ENCODE measurements around the gene PRKAB2.

PRKAB2 gene

DNA sequence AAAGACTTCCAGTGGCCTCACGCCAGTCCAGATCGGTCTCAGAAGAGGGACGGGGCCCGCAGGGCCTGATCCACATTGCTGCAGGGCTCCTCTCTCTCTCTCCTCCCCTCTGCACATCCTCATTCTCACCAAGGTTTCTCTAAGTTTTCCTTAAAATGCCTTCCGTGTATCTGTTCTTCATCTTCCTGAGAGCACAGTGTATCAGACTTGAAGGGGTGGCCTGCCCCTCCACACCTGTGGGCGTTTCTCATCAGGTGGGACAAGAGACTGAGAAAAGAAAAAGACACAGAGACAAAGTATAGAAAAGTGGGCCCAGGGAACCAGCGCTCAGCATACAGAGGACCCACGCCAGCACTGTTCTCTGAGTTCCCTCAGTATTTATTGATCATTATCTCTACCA is 66.4 kb downstream of the PRKAB2 start:
- no peak overlapping the region for H3K27ac ChIP-seq
- no peaks in the 10 kb centered on the region for H3K36me3 ChIP-seq
- peaks cover 5% of the 10 kb centered on the region for H3K27me3 ChIP-seq
- no peaks in the 10 kb centered on the region for H3K4me1 ChIP-seq (ENCODE audit: control insufficient read depth in 1 of 2, insufficient read depth in 1 of 2, low read depth in 1 of 2, low read length in 1 of 2)
- no peak overlapping the region for H3K4me3 ChIP-seq (ENCODE audit: low read depth in 1 of 2, low read length in 1 of 2)
- TF ChIP-seq, protein P1, sequence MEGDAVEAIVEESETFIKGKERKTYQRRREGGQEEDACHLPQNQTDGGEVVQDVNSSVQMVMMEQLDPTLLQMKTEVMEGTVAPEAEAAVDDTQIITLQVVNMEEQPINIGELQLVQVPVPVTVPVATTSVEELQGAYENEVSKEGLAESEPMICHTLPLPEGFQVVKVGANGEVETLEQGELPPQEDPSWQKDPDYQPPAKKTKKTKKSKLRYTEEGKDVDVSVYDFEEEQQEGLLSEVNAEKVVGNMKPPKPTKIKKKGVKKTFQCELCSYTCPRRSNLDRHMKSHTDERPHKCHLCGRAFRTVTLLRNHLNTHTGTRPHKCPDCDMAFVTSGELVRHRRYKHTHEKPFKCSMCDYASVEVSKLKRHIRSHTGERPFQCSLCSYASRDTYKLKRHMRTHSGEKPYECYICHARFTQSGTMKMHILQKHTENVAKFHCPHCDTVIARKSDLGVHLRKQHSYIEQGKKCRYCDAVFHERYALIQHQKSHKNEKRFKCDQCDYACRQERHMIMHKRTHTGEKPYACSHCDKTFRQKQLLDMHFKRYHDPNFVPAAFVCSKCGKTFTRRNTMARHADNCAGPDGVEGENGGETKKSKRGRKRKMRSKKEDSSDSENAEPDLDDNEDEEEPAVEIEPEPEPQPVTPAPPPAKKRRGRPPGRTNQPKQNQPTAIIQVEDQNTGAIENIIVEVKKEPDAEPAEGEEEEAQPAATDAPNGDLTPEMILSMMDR (IDR thresholded peaks at IDR 0.05), result no peak
- H3K9me3 ChIP-seq, result no peaks in the 10 kb centered on the region

Data from neutrophil (primary cell).